A673 (cell line): ENCODE results near the gene PCBP1. TPM values are rescaled to one million over a fixed set of nuclear protein-coding genes. Genes with fewer than 3 reads are reported as not detected.
A peak's percentile ranks its signal among the peaks of the same experiment; 100 is the strongest.

Source experiments
- BruUV-seq: library from RNA; stranded (reverse); fragments of 400-500 nt; replicated peaks from 2 replicates; lab custom pipeline; 2021; lab: Mats Ljungman, UMichigan
- CTCF ChIA-PET: fragments of 300-600 bp; sonication (Branson Sonifier 250); formaldehyde crosslinking; loops from one replicate; lab custom pipeline; 2022; ENCODE audit warnings: antibody characterized with exemption; lab: Charles Lee
- POLR2A ChIA-PET: fragments of 300-600 bp; sonication (Branson Sonifier 250); formaldehyde crosslinking; loops from one replicate; lab custom pipeline; 2022; ENCODE audit warnings: antibody characterized with exemption; ENCODE audit not compliant: low non-redundant PET; lab: Charles Lee
- DNase-seq: peaks from one replicate; pipeline ENCODE4 v3.0.0-alpha.2; 2015; ENCODE audit warnings: low spot score
- H3K27ac ChIP-seq: fragments of 200-600 bp; sonication (generic); 2 replicates; pipeline ENCODE4 v1.5.1; 2016; ENCODE audit warnings: mixed run types, low read depth, mild to moderate bottlenecking, mixed read lengths, antibody characterized with exemption, low read length; ENCODE audit not compliant: poor library complexity, severe bottlenecking
- H3K27me3 ChIP-seq: fragments of 200-600 bp; sonication (generic); replicated peaks from 2 replicates; pipeline ENCODE4 v1.6.1; 2017; ENCODE audit warnings: mixed run types, low read depth, mild to moderate bottlenecking, mixed read lengths, antibody characterized with exemption, low read length; ENCODE audit not compliant: insufficient read depth, poor library complexity
- H3K36me3 ChIP-seq: fragments of 200-600 bp; sonication (generic); 2 replicates; pipeline ENCODE4 v1.6.1; 2016; ENCODE audit warnings: mixed run types, mild to moderate bottlenecking, mixed read lengths, antibody characterized with exemption, low read length; ENCODE audit not compliant: insufficient read depth, poor library complexity, severe bottlenecking
- H3K4me1 ChIP-seq: fragments of 200-600 bp; sonication (generic); 2 replicates; pipeline ENCODE4 v1.6.1; 2017; ENCODE audit warnings: mixed run types, mild to moderate bottlenecking, mixed read lengths, antibody characterized with exemption, low read length; ENCODE audit not compliant: insufficient read depth, poor library complexity, severe bottlenecking
- H3K4me3 ChIP-seq: fragments of 200-600 bp; sonication (generic); 2 replicates; pipeline ENCODE4 v1.5.1; 2016; ENCODE audit warnings: low read depth, mixed run types, mild to moderate bottlenecking, mixed read lengths, low read length; ENCODE audit not compliant: poor library complexity, severe bottlenecking
- H3K9me3 ChIP-seq: fragments of 200-600 bp; sonication (generic); 2 replicates; pipeline ENCODE4 v1.6.1; 2016; ENCODE audit warnings: mixed run types, low read depth, mild to moderate bottlenecking, mixed read lengths, antibody characterized with exemption, low read length; ENCODE audit not compliant: poor library complexity, severe bottlenecking
- EZH2 ChIP-seq: fragments of 200-600 bp; sonication (generic); IDR thresholded peaks from 2 replicates; pipeline ENCODE4 v1.6.1; 2017; ENCODE audit warnings: borderline replicate concordance, low read depth, mild to moderate bottlenecking, mixed read lengths, antibody characterized with exemption, low read length; ENCODE audit not compliant: poor library complexity, severe bottlenecking
- intact Hi-C: fragments of 100-400 bp; cut with micrococcal nuclease; formaldehyde crosslinking; loops from one replicate; pipeline ENCODE4 v1.10.0; 2022; ENCODE audit not compliant: unreplicated experiment
- total RNA-seq: library from RNA; stranded (reverse); gene quantifications from 2 replicates; pipeline ENCODE4 v1.2.3, GENCODE V29; 2021
- TF ChIP-seq, protein P1 (sequence below): fragments of 300-800, 200-600 bp; sonication (generic); conservative IDR thresholded peaks from 2 replicates; pipeline ENCODE4 v1.5.1; 2017; ENCODE audit warnings: low read depth, mild to moderate bottlenecking, antibody characterized with exemption, low read length, moderate library complexity, mixed read lengths

The PCBP1 gene
- total RNA-seq, 1 experiment from 2014 or later = 350 TPM

- H3K36me3 ChIP-seq = peaks cover 21% of the 10 kb centered on the region
- H3K4me1 ChIP-seq = no peaks in the 10 kb centered on the region
- BruUV-seq = no TSS peak
- no peak for DNase-seq
- POLR2A ChIA-PET = no interaction called here
- CTCF ChIA-PET = interaction anchor here (0.7 kb wide), 1 partner anchor 148 kb away, joined by 5 read pairs; no protein-coding TSS in a partner anchor
- intact Hi-C loops = no loop called here
- H3K27me3 ChIP-seq = no peaks in the 10 kb centered on the region
- no peak for TF ChIP-seq EZH2
- TF ChIP-seq, protein P1, sequence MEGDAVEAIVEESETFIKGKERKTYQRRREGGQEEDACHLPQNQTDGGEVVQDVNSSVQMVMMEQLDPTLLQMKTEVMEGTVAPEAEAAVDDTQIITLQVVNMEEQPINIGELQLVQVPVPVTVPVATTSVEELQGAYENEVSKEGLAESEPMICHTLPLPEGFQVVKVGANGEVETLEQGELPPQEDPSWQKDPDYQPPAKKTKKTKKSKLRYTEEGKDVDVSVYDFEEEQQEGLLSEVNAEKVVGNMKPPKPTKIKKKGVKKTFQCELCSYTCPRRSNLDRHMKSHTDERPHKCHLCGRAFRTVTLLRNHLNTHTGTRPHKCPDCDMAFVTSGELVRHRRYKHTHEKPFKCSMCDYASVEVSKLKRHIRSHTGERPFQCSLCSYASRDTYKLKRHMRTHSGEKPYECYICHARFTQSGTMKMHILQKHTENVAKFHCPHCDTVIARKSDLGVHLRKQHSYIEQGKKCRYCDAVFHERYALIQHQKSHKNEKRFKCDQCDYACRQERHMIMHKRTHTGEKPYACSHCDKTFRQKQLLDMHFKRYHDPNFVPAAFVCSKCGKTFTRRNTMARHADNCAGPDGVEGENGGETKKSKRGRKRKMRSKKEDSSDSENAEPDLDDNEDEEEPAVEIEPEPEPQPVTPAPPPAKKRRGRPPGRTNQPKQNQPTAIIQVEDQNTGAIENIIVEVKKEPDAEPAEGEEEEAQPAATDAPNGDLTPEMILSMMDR = peak; percentile 28; the same call in 1 of the 2 replicates
- no peak overlapping the region for H3K4me3 ChIP-seq
- H3K9me3 ChIP-seq = no peaks in the 10 kb centered on the region
- H3K27ac ChIP-seq = no peak overlapping the region
Observed at GRCh38 chr2:70062270-70062669, 25.0 kb upstream of the PCBP1 start.

GRCh38 chr2:70068119-70068518, 19.2 kb upstream of the PCBP1 start:
- TF ChIP-seq EZH2 = no peak
- TF ChIP-seq, protein P1 = no peak
- no peaks in the 10 kb centered on the region for H3K27me3 ChIP-seq
- H3K4me3 ChIP-seq = no peak overlapping the region
- no peak for DNase-seq
- H3K9me3 ChIP-seq = no peaks in the 10 kb centered on the region
- POLR2A ChIA-PET = no interaction called here
- no peak overlapping the region for H3K27ac ChIP-seq
- no TSS peak for BruUV-seq
- CTCF ChIA-PET = no interaction called here
- intact Hi-C loops = no loop called here
- no peaks in the 10 kb centered on the region for H3K4me1 ChIP-seq
- peaks cover 15% of the 10 kb centered on the region for H3K36me3 ChIP-seq

GRCh38 chr2:70069049-70069448, 18.2 kb upstream of the PCBP1 start:
- TF ChIP-seq, protein P1 = no peak
- TF ChIP-seq EZH2 = no peak
- no peak for DNase-seq
- no TSS peak for BruUV-seq
- Histone ChIP-seq H3K4me3 (no peak overlapping the region), H3K9me3 (no peaks in the 10 kb centered on the region), H3K4me1 (no peaks in the 10 kb centered on the region), H3K27ac (no peak overlapping the region), H3K36me3 (peaks cover 19% of the 10 kb centered on the region), H3K27me3 (no peaks in the 10 kb centered on the region)
- CTCF ChIA-PET = no interaction called here
- POLR2A ChIA-PET = no interaction called here
- intact Hi-C loops = no loop called here
